Mesenchymal stem cell (in vitro differentiated cells and primary cell): ENCODE data around the gene CELF5.

Experiments used
- DNase-seq: peaks from one replicate; pipeline ENCODE4 v3.0.0-alpha.2; 2013
- H2AFZ ChIP-seq: one replicate; pipeline ENCODE4 v1.6.1; 2013; ENCODE audit warnings: low read depth, mild to moderate bottlenecking, control low read depth, inconsistent platforms, low read length, moderate library complexity
- H2AK5ac ChIP-seq: 2 replicates; pipeline ENCODE4 v1.6.1; 2013; ENCODE audit warnings: low read length, moderate library complexity, mild to moderate bottlenecking, inconsistent platforms; ENCODE audit not compliant: severe bottlenecking
- H2BK120ac ChIP-seq: one replicate; pipeline ENCODE4 v1.6.1; 2013; ENCODE audit warnings: low read depth, mild to moderate bottlenecking, inconsistent platforms, low read length, moderate library complexity
- H2BK12ac ChIP-seq, 2 experiments: one replicate each; pipeline ENCODE4 v1.6.1; 2013; ENCODE audit warnings: inconsistent platforms in 2 of 2, low read length in 2 of 2, mild to moderate bottlenecking in 2 of 2, moderate library complexity in 2 of 2, control low read depth in 1 of 2
- H2BK15ac ChIP-seq: one replicate; pipeline ENCODE4 v1.6.1; 2013; ENCODE audit warnings: mild to moderate bottlenecking, low read depth, inconsistent platforms; ENCODE audit not compliant: poor library complexity, severe bottlenecking
- H2BK5ac ChIP-seq: 2 replicates; pipeline ENCODE4 v1.6.1; 2013; ENCODE audit warnings: low read depth, mild to moderate bottlenecking, low read length, control low read depth, inconsistent platforms; ENCODE audit not compliant: poor library complexity, severe bottlenecking
- H3K14ac ChIP-seq, 2 experiments: one replicate each; pipeline ENCODE4 v1.6.1; 2013; ENCODE audit warnings: inconsistent platforms in 2 of 2, low read length in 2 of 2, control low read depth in 1 of 2, mild to moderate bottlenecking in 1 of 2, moderate library complexity in 1 of 2
- H3K18ac ChIP-seq, 2 experiments: one replicate each; pipeline ENCODE4 v1.6.1; 2013; ENCODE audit warnings: inconsistent platforms in 2 of 2, low read length in 2 of 2, control low read depth in 1 of 2, low read depth in 1 of 2, mild to moderate bottlenecking in 1 of 2
- H3K23ac ChIP-seq, 2 experiments: one replicate each; pipeline ENCODE4 v1.6.1; 2013; ENCODE audit warnings: inconsistent platforms in 2 of 2, low read length in 2 of 2, mild to moderate bottlenecking in 2 of 2, moderate library complexity in 2 of 2, control low read depth in 1 of 2
- H3K27ac ChIP-seq: 2 replicates; pipeline ENCODE4 v1.5.1; 2013; ENCODE audit warnings: mild to moderate bottlenecking, moderate library complexity, low read length, control low read depth, inconsistent platforms; ENCODE audit not compliant: poor library complexity, severe bottlenecking
- H3K27me3 ChIP-seq, 2 experiments: 2 replicates each; pipeline versions ENCODE4 v1.6.1 to v1.7.0; 2013; ENCODE audit warnings: low read length in 2 of 2, mild to moderate bottlenecking in 2 of 2, moderate library complexity in 2 of 2, control low read depth in 1 of 2, inconsistent platforms in 1 of 2; ENCODE audit not compliant: control insufficient read depth in 1 of 2, insufficient read depth in 1 of 2
- H3K36me3 ChIP-seq, 2 experiments: 2 replicates each; pipeline versions ENCODE4 v1.6.1 to v1.7.0; 2013; ENCODE audit warnings: low read length in 2 of 2, control low read depth in 1 of 2, inconsistent platforms in 1 of 2, low read depth in 1 of 2, mild to moderate bottlenecking in 1 of 2; ENCODE audit not compliant: insufficient read depth in 2 of 2, control insufficient read depth in 1 of 2
- H3K4ac ChIP-seq, 2 experiments: one replicate each; pipeline ENCODE4 v1.6.1; 2013; ENCODE audit warnings: inconsistent platforms in 2 of 2, low read length in 2 of 2, mild to moderate bottlenecking in 2 of 2, moderate library complexity in 2 of 2, control low read depth in 1 of 2, low read depth in 1 of 2
- H3K4me1 ChIP-seq: 2 replicates; pipeline ENCODE4 v1.6.1; 2013; ENCODE audit warnings: low read depth, low read length, control low read depth; ENCODE audit not compliant: control insufficient read depth, insufficient read depth
- H3K4me2 ChIP-seq: 2 replicates; pipeline ENCODE4 v1.6.1; 2013; ENCODE audit warnings: low read length, mild to moderate bottlenecking, inconsistent platforms; ENCODE audit not compliant: poor library complexity, severe bottlenecking
- H3K4me3 ChIP-seq, 2 experiments: 2 replicates each; pipeline versions ENCODE4 v1.5.1 to v1.7.0; 2013; ENCODE audit warnings: low read length in 2 of 2, mild to moderate bottlenecking in 2 of 2, control low read depth in 1 of 2, low read depth in 1 of 2; ENCODE audit not compliant: insufficient read depth in 1 of 2
- H3K79me1 ChIP-seq: replicated peaks from 2 replicates; pipeline ENCODE4 v1.6.1; 2013; ENCODE audit warnings: mild to moderate bottlenecking, control low read depth, low read length, inconsistent platforms; ENCODE audit not compliant: poor library complexity, severe bottlenecking
- H3K9ac ChIP-seq: 2 replicates; pipeline ENCODE4 v1.7.0; 2013; ENCODE audit warnings: mild to moderate bottlenecking, low read length, moderate library complexity
- H3K9me3 ChIP-seq: 2 replicates; pipeline ENCODE4 v1.7.0; 2013; ENCODE audit warnings: mild to moderate bottlenecking, low read length; ENCODE audit not compliant: control insufficient read depth
- H4K8ac ChIP-seq: one replicate; pipeline ENCODE4 v1.6.1; 2013; ENCODE audit warnings: inconsistent platforms, mild to moderate bottlenecking, low read length, moderate library complexity
- H4K91ac ChIP-seq: one replicate; pipeline ENCODE4 v1.6.1; 2013; ENCODE audit warnings: mild to moderate bottlenecking, low read length, inconsistent platforms
- WGBS: methylation state at CpG from one replicate; pipeline ENCODE4 v1.1.7; 2013; ENCODE audit warnings: mixed read lengths; 5-methylcytosine and 5-hydroxymethylcytosine counted together

The CELF5 gene

GRCh38 chr19:3265432-3265831 is 41.0 kb downstream of the CELF5 start:
- no peak overlapping the region for H2AFZ ChIP-seq
- H2BK120ac ChIP-seq: no peak overlapping the region
- H4K91ac ChIP-seq: no peak overlapping the region
- H2BK5ac ChIP-seq: no peak overlapping the region
- no peaks in the 10 kb centered on the region for H3K9me3 ChIP-seq
- no peak overlapping the region for H3K23ac ChIP-seq
- H4K8ac ChIP-seq: no peak overlapping the region
- H3K14ac ChIP-seq: no peak overlapping the region
- no peak overlapping the region for H3K4me2 ChIP-seq
- H2BK15ac ChIP-seq: no peak overlapping the region
- peaks cover 33 to 41% of the 10 kb centered on the region in 2 experiments for H3K27me3 ChIP-seq
- H3K27ac ChIP-seq: no peak overlapping the region
- H3K36me3 ChIP-seq: no peaks in the 10 kb centered on the region
- WGBS: 71% methylated on average over 6 of the region's 6 CpGs
- H2BK12ac ChIP-seq: no peak overlapping the region
- H3K9ac ChIP-seq: no peak overlapping the region
- no peak overlapping the region for H3K4ac ChIP-seq
- no peak overlapping the region for H3K4me3 ChIP-seq
- no peaks in the 10 kb centered on the region for H3K4me1 ChIP-seq
- no peak for DNase-seq
- no peak overlapping the region for H3K18ac ChIP-seq
- no peaks in the 10 kb centered on the region for H3K79me1 ChIP-seq
- H2AK5ac ChIP-seq: no peak overlapping the region

GRCh38 chr19:3266092-3266693 is 41.7 kb downstream of the CELF5 start:
- Histone ChIP-seq H3K79me1 (no peaks in the 10 kb centered on the region), H3K9ac (no peak overlapping the region), H3K14ac (no peak overlapping the region), H3K36me3 (no peaks in the 10 kb centered on the region), H3K23ac (no peak overlapping the region), H2BK15ac (no peak overlapping the region), H3K4me1 (no peaks in the 10 kb centered on the region), H3K18ac (no peak overlapping the region), H3K4me3 (no peak overlapping the region), H2AFZ (no peak overlapping the region), H3K4me2 (no peak overlapping the region), H2BK5ac (no peak overlapping the region), H3K4ac (no peak overlapping the region), H4K91ac (no peak overlapping the region), H3K27ac (no peak overlapping the region), H3K27me3 (peaks cover 34 to 45% of the 10 kb centered on the region in 2 experiments), H3K9me3 (no peaks in the 10 kb centered on the region), H2AK5ac (no peak overlapping the region), H4K8ac (no peak overlapping the region), H2BK120ac (no peak overlapping the region), H2BK12ac (no peak overlapping the region)
- 80% methylated on average over 8 of the region's 19 CpGs for WGBS
- no peak for DNase-seq

GRCh38 chr19:3266792-3267514 is 42.5 kb downstream of the CELF5 start:
- H2BK120ac ChIP-seq: no peak overlapping the region
- H3K79me1 ChIP-seq: no peaks in the 10 kb centered on the region
- no peak overlapping the region for H2BK12ac ChIP-seq
- peaks cover 39 to 53% of the 10 kb centered on the region in 2 experiments for H3K27me3 ChIP-seq
- no peak overlapping the region for H2AK5ac ChIP-seq
- no peak overlapping the region for H3K27ac ChIP-seq
- no peak for DNase-seq
- no peak overlapping the region for H2BK15ac ChIP-seq
- H3K23ac ChIP-seq: no peak overlapping the region
- no peak overlapping the region for H2BK5ac ChIP-seq
- no peaks in the 10 kb centered on the region for H3K36me3 ChIP-seq
- H2AFZ ChIP-seq: no peak overlapping the region
- no peak overlapping the region for H3K9ac ChIP-seq
- H3K4me1 ChIP-seq: no peaks in the 10 kb centered on the region
- H3K4ac ChIP-seq: no peak overlapping the region
- 77% methylated on average over 21 of the region's 30 CpGs for WGBS
- H4K8ac ChIP-seq: no peak overlapping the region
- H3K14ac ChIP-seq: no peak overlapping the region
- H3K18ac ChIP-seq: no peak overlapping the region
- H3K4me2 ChIP-seq: no peak overlapping the region
- no peak overlapping the region for H4K91ac ChIP-seq
- H3K9me3 ChIP-seq: no peaks in the 10 kb centered on the region
- H3K4me3 ChIP-seq: no peak overlapping the region

GRCh38 chr19:3268326-3268725 is 43.9 kb downstream of the CELF5 start:
- Histone ChIP-seq H4K91ac (no peak overlapping the region), H2AFZ (no peak overlapping the region), H2BK12ac (no peak overlapping the region), H3K27ac (no peak overlapping the region), H3K9ac (no peak overlapping the region), H3K4me3 (no peak overlapping the region), H2BK15ac (no peak overlapping the region), H3K36me3 (no peaks in the 10 kb centered on the region), H3K4me1 (no peaks in the 10 kb centered on the region), H3K18ac (no peak overlapping the region), H4K8ac (no peak overlapping the region), H3K79me1 (no peaks in the 10 kb centered on the region), H3K4ac (no peak overlapping the region), H2AK5ac (no peak overlapping the region), H3K14ac (no peak overlapping the region), H3K9me3 (peaks cover 9% of the 10 kb centered on the region), H2BK120ac (no peak overlapping the region), H3K27me3 (peaks cover 50 to 62% of the 10 kb centered on the region in 2 experiments), H2BK5ac (no peak overlapping the region), H3K23ac (no peak overlapping the region), H3K4me2 (no peak overlapping the region)
- no peak for DNase-seq
- WGBS: 92% methylated on average over 15 of the region's 15 CpGs
